Measurements from ENCODE around the gene SPPL3.

- TF ChIP-seq CTCF (IDR thresholded peaks at IDR 0.05 in 2 of 3, conservative IDR thresholded peaks at IDR 0.05 in 1 of 3; ENCODE audit: borderline replicate concordance in 1 of 3, insufficient read depth in 1 of 3, low read depth in 2 of 3, low read length in 2 of 3) (no peak), EGR1 (IDR thresholded peaks at IDR 0.05; ENCODE audit: low read depth) (no peak)
Measured at GRCh38 chr12:120930032-120930431, 25.9 kb upstream of the SPPL3 start.

All from HCT116 (cell line).